HEK293 (cell line): ENCODE measurements around the gene PRKACB.

Experiments
- BCL11B ChIP-seq: fragments of 450-650 bp; formaldehyde crosslinking; IDR thresholded peaks from 2 replicates; pipeline ENCODE4 v1.5.1; 2016; ENCODE audit warnings: low read depth, missing biosample characterization, missing genetic modification characterization
- KLF16 ChIP-seq: fragments of 450-650 bp; formaldehyde crosslinking; IDR thresholded peaks from 2 replicates; pipeline ENCODE4 v1.5.1; 2017; ENCODE audit warnings: missing biosample characterization, missing genetic modification characterization
- KLF7 ChIP-seq: fragments of 450-650 bp; formaldehyde crosslinking; IDR thresholded peaks from 2 replicates; pipeline ENCODE4 v1.5.1; 2016; ENCODE audit warnings: missing biosample characterization, missing genetic modification characterization, borderline replicate concordance
- KLF9 ChIP-seq: fragments of 450-650 bp; formaldehyde crosslinking; IDR thresholded peaks from 2 replicates; pipeline ENCODE4 v1.5.1; 2016; ENCODE audit warnings: missing biosample characterization, missing genetic modification characterization, low read depth
- MEIS1 ChIP-seq: sonication (generic); formaldehyde crosslinking; IDR thresholded peaks from 2 replicates; pipeline ENCODE4 v1.8.1; 2022; ENCODE audit warnings: missing genetic modification reagents, mild to moderate bottlenecking, borderline replicate concordance
- MZF1 ChIP-seq: fragments of 450-650 bp; formaldehyde crosslinking; IDR thresholded peaks from 2 replicates; pipeline ENCODE4 v1.5.1; 2017; ENCODE audit warnings: missing biosample characterization, missing genetic modification characterization, borderline replicate concordance
- ZBTB7A ChIP-seq: fragments of 450-650 bp; formaldehyde crosslinking; IDR thresholded peaks from 2 replicates; pipeline ENCODE4 v1.5.1; 2016; ENCODE audit warnings: low read depth, missing biosample characterization, missing genetic modification characterization
- ZIC2 ChIP-seq: fragments of 450-650 bp; formaldehyde crosslinking; IDR thresholded peaks from 2 replicates; pipeline ENCODE4 v1.5.1; 2016; ENCODE audit warnings: missing biosample characterization, missing genetic modification characterization
- ZNF518A ChIP-seq: fragments of 450-650 bp; formaldehyde crosslinking; conservative IDR thresholded peaks from 2 replicates; pipeline ENCODE4 v1.5.1; 2016; ENCODE audit warnings: low read depth, missing biosample characterization, missing genetic modification characterization
- ZNF660 ChIP-seq: fragments of 450-650 bp; IDR thresholded peaks from 2 replicates; pipeline ENCODE4 v1.5.1; 2018; ENCODE audit warnings: missing biosample characterization, mild to moderate bottlenecking, missing genetic modification characterization
- TF ChIP-seq, protein P1 (sequence below): fragments of 450-650 bp; formaldehyde crosslinking; IDR thresholded peaks from 2 replicates; pipeline ENCODE4 v1.5.1; 2016; ENCODE audit warnings: missing biosample characterization, missing genetic modification characterization
- TF ChIP-seq, protein P2 (sequence below): sonication (generic); formaldehyde crosslinking; IDR thresholded peaks from 2 replicates; pipeline ENCODE4 v1.8.1; 2022; ENCODE audit warnings: mild to moderate bottlenecking, moderate library complexity, missing genetic modification reagents
- TF ChIP-seq, protein P3 (sequence below): fragments of 450-650 bp; formaldehyde crosslinking; IDR thresholded peaks from 2 replicates; pipeline ENCODE4 v1.5.1; 2017; ENCODE audit warnings: missing biosample characterization, missing genetic modification characterization
- TF ChIP-seq, protein P4 (sequence below): fragments of 450-650 bp; formaldehyde crosslinking; IDR thresholded peaks from 2 replicates; pipeline ENCODE4 v1.5.1; 2017; ENCODE audit warnings: missing biosample characterization, mild to moderate bottlenecking, missing genetic modification characterization, moderate library complexity

- TF ChIP-seq, protein P1, sequence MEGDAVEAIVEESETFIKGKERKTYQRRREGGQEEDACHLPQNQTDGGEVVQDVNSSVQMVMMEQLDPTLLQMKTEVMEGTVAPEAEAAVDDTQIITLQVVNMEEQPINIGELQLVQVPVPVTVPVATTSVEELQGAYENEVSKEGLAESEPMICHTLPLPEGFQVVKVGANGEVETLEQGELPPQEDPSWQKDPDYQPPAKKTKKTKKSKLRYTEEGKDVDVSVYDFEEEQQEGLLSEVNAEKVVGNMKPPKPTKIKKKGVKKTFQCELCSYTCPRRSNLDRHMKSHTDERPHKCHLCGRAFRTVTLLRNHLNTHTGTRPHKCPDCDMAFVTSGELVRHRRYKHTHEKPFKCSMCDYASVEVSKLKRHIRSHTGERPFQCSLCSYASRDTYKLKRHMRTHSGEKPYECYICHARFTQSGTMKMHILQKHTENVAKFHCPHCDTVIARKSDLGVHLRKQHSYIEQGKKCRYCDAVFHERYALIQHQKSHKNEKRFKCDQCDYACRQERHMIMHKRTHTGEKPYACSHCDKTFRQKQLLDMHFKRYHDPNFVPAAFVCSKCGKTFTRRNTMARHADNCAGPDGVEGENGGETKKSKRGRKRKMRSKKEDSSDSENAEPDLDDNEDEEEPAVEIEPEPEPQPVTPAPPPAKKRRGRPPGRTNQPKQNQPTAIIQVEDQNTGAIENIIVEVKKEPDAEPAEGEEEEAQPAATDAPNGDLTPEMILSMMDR (tag by site-specific recombination), result no peak
- TF ChIP-seq, protein P2, sequence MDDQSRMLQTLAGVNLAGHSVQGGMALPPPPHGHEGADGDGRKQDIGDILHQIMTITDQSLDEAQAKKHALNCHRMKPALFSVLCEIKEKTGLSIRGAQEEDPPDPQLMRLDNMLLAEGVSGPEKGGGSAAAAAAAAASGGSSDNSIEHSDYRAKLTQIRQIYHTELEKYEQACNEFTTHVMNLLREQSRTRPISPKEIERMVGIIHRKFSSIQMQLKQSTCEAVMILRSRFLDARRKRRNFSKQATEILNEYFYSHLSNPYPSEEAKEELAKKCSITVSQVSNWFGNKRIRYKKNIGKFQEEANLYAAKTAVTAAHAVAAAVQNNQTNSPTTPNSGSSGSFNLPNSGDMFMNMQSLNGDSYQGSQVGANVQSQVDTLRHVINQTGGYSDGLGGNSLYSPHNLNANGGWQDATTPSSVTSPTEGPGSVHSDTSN (CRISPR knock-in tag), result no peak
- TF ChIP-seq KLF16 (tag by site-specific recombination), result no peak
- TF ChIP-seq KLF7 (tag by site-specific recombination), result no peak
- TF ChIP-seq MEIS1 (CRISPR knock-in tag), result no peak
- no peak for TF ChIP-seq KLF9
- no peak for TF ChIP-seq BCL11B (tag by site-specific recombination)
- TF ChIP-seq ZNF518A (tag by site-specific recombination), result no peak
- TF ChIP-seq, protein P3, sequence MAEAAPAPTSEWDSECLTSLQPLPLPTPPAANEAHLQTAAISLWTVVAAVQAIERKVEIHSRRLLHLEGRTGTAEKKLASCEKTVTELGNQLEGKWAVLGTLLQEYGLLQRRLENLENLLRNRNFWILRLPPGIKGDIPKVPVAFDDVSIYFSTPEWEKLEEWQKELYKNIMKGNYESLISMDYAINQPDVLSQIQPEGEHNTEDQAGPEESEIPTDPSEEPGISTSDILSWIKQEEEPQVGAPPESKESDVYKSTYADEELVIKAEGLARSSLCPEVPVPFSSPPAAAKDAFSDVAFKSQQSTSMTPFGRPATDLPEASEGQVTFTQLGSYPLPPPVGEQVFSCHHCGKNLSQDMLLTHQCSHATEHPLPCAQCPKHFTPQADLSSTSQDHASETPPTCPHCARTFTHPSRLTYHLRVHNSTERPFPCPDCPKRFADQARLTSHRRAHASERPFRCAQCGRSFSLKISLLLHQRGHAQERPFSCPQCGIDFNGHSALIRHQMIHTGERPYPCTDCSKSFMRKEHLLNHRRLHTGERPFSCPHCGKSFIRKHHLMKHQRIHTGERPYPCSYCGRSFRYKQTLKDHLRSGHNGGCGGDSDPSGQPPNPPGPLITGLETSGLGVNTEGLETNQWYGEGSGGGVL, result no peak
- no peak for TF ChIP-seq ZNF660 (tag by site-specific recombination)
- TF ChIP-seq, protein P4, sequence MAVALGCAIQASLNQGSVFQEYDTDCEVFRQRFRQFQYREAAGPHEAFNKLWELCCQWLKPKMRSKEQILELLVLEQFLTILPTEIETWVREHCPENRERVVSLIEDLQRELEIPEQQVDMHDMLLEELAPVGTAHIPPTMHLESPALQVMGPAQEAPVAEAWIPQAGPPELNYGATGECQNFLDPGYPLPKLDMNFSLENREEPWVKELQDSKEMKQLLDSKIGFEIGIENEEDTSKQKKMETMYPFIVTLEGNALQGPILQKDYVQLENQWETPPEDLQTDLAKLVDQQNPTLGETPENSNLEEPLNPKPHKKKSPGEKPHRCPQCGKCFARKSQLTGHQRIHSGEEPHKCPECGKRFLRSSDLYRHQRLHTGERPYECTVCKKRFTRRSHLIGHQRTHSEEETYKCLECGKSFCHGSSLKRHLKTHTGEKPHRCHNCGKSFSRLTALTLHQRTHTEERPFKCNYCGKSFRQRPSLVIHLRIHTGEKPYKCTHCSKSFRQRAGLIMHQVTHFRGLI (tag by site-specific recombination), result no peak
- no peak for TF ChIP-seq ZIC2 (tag by site-specific recombination)
- TF ChIP-seq ZBTB7A (tag by site-specific recombination), result no peak
- TF ChIP-seq MZF1 (tag by site-specific recombination), result no peak
These were observed 80.8 kb downstream of the PRKACB start for GRCh38 chr1:84224905-84225304.
